AG09309 (cell line): ENCODE results near the gene IKZF3.

Experiments used
- DNase-seq: peaks from one replicate; pipeline ENCODE4 v3.0.0-alpha.2; 2010; ENCODE audit warnings: low read depth
- H3K4me3 ChIP-seq: 2 replicates; pipeline ENCODE4 v1.5.1; 2011; ENCODE audit warnings: mild to moderate bottlenecking, low read depth, low read length, moderate library complexity; ENCODE audit not compliant: control insufficient read depth
- TF ChIP-seq, protein P1 (sequence below): IDR thresholded peaks from 2 replicates; pipeline ENCODE4 v1.5.1; 2011; ENCODE audit warnings: mild to moderate bottlenecking, low read depth, low read length, inconsistent platforms; ENCODE audit not compliant: insufficient read depth, control insufficient read depth; ENCODE audit errors: missing control alignments

Gene IKZF3

DNA sequence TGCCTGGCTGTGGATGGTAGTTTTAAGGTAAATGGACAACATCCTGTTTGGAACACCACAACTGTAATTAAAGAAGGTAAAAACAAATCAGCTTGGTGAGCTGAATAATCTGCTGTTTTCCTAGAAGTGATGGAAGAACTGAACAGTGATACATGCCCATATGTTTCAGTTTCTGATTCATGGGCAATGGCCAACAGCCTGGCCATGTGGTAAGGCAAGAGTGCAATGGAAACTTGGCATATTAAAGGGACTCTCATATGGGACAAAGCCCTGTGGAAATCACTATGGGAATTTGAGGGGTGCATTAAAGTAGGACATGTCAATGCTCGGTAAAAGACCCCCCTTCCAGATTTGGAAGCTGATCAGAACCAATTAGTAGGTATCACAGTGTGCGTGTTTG is 37.8 kb downstream of the IKZF3 start:
- DNase-seq: no peak

DNA sequence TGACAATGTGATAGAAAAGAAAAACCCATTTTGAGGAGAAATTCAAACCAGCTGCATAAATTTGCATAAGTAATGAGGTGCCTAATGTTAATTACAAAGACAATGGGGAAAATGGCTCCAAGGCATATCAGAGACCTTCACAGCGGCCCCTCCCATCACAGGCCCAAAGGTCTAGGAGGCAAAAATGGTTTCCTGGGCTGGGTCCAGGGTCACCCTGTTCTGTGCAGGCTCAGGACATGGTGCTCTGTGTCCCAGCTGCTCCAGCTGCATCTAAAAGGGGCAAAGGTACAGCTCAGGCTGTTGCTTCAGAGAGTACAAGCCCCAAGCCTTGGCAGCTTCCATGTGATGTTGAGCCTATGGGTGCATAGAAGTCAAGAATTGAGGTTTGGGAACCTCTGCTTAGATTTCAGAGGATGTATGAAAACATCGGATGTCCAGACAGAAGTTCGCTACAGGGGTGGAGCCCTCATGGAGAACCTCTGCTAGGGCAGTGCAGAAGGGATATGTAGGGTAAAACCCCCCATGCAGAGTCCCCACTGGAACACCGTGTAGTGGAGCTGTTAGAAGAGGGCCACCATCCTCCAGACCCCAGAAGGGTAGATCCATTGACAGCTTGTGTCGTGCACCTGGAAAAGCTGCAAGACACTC is 40.6 kb downstream of the IKZF3 start:
- TF ChIP-seq, protein P1, sequence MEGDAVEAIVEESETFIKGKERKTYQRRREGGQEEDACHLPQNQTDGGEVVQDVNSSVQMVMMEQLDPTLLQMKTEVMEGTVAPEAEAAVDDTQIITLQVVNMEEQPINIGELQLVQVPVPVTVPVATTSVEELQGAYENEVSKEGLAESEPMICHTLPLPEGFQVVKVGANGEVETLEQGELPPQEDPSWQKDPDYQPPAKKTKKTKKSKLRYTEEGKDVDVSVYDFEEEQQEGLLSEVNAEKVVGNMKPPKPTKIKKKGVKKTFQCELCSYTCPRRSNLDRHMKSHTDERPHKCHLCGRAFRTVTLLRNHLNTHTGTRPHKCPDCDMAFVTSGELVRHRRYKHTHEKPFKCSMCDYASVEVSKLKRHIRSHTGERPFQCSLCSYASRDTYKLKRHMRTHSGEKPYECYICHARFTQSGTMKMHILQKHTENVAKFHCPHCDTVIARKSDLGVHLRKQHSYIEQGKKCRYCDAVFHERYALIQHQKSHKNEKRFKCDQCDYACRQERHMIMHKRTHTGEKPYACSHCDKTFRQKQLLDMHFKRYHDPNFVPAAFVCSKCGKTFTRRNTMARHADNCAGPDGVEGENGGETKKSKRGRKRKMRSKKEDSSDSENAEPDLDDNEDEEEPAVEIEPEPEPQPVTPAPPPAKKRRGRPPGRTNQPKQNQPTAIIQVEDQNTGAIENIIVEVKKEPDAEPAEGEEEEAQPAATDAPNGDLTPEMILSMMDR: no peak
- no peak for DNase-seq
- no peak overlapping the region for H3K4me3 ChIP-seq

More for the DNA sequence above, 37.8 kb downstream of the IKZF3 start:
- TF ChIP-seq, protein P1: no peak
- H3K4me3 ChIP-seq: no peak overlapping the region

DNA sequence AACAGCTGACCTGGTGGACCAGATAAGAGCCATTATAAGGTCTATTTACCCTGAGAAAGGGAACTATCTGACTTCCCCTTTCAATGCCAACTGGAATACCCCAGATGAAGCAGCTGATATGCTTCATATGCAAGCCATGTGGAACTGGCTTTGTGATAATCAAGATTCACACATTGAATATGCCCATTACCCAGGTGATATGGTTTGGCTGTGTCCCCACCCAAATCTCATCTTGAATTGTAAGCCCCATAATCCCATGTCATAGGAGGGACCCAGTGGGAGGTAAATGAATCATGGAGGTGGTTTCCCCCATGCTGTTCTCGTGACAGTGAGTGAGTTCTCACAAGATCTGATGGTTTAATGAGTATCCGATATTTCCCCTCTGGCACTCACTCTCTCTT is 42.1 kb downstream of the IKZF3 start:
- no peak for DNase-seq
- TF ChIP-seq, protein P1: no peak
- H3K4me3 ChIP-seq: no peak overlapping the region

DNA sequence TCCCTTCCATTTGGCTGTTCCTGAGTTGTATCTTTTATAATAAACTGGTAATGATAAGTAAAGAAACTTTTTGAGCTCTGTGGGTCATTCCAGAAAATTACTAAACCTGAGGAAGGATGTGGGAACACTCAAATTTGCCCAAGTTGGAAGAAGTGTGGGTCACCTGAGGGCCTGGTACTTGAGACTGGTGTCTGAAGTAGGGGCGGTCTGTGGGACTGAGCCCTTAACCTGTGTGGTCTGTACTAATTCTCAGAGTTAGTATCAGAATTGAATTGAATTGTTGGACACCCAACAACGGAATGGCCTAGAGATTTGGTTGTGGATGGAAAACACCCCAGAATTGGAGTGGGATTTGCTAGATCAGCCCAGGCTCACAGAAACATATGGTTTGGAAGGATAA is 43.1 kb downstream of the IKZF3 start:
- H3K4me3 ChIP-seq: no peak overlapping the region
- DNase-seq: no peak
- TF ChIP-seq, protein P1: no peak

DNA sequence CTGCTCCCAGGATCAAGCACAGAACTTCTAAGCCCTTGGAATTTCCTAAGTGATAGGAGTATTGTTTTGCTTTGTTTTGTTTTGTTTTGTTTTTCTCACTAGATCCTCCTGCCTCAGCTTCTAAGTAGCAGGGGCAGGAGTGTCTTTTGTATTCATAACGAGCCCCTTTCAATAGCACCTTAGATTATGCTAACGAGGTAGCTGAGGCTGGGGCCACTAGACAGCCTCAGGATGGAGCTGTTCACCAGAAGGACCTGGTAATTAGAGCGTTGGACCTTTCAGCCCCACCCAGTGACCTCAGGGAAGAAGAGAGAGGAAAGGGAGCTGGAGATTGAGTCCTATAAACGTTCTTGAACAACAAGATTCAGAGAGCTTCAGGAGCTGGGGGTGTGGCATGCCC is 43.6 kb downstream of the IKZF3 start:
- no peak for DNase-seq
- no peak overlapping the region for H3K4me3 ChIP-seq
- TF ChIP-seq, protein P1: no peak

DNA sequence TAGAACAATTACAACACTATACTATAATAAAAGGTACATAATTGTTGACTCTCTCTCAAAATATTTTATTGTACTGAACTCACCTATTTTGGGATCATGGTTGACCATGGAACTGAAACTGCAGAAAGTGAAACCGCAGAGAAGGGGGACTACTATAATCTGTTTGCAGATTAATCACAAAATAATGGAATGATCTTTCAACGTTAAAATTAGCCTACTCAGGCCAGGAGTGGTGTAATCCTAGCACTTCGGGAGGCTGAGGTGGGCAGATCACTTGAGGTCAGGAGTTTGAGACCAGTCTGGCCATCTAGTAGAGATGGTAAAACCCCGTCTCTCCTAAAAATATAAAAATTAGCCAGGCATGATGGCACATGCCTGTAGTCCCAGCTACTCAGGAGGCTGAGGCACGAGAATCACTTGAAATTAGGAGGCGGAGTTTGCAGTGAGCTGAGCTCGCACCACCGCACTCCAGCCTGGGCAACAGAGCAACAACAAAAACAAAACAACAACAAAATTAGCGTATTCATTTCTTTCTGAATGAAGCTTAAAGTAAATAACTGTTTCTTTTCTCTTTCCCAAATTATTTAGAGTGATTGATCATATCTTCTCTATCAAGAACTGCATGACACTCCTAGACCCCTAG is 45.6 kb downstream of the IKZF3 start:
- TF ChIP-seq, protein P1: no peak
- DNase-seq: no peak
- H3K4me3 ChIP-seq: no peak overlapping the region
